ENCODE data around the gene CENPL. TPM values are rescaled to one million over a fixed set of nuclear protein-coding genes. Genes with fewer than 3 reads are reported as not detected.
A peak's percentile ranks its signal among the peaks of the same experiment; 100 is the strongest.

Gene CENPL
- total and polyA plus RNA-seq, 10 of the 15 experiments (the other 5 are each of a cell fraction or from before 2014, with no cell fraction given): 14.9 to 32.1 (median 24.5) TPM

DNA sequence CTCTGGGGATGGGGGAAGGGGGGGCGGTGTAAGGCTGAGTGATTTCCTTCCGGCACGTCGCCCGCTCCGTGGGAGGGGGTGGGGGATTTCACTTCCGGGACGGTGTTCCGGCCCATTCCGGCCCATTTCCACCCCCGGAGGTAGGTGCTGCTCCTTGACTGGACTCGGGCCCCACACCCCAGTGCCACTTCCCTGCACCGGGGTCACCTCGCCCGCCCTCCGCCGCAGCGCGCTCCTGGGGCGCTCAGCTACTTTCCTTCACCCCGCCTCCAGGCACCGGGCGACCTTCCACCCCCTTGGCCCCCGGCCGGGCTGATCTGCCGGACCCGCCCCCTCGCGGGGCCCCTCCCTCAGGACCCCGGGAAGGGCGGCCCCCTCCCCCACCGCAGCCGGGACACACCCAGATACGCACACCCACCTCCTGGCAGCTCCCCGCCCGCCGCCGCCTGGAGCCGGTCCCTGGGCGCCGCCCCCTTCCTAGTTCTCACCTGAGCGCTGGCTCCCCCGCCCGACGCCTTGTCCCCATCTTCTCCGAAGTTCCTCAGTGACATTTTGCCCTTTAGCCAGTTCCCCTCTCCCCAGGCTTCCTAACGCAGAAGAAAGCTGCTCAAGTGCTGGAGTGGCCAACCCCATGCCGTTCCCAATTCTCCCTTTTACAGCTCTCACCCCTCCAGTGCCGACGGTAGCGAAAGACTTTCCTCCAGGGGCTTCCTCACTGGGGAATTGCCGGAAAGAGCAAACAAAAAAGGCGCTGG lies 43.8 kb upstream of the CENPL start, which contains the start of gene ZBTB37 (continued):
- TF ChIP-seq, protein P1, sequence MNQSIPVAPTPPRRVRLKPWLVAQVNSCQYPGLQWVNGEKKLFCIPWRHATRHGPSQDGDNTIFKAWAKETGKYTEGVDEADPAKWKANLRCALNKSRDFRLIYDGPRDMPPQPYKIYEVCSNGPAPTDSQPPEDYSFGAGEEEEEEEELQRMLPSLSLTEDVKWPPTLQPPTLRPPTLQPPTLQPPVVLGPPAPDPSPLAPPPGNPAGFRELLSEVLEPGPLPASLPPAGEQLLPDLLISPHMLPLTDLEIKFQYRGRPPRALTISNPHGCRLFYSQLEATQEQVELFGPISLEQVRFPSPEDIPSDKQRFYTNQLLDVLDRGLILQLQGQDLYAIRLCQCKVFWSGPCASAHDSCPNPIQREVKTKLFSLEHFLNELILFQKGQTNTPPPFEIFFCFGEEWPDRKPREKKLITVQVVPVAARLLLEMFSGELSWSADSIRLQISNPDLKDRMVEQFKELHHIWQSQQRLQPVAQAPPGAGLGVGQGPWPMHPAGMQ (IDR thresholded peaks at IDR 0.05; ENCODE audit: borderline replicate concordance): no peak
- TF ChIP-seq RBBP5 (conservative IDR thresholded peaks at IDR 0.05) (no peak), FOXM1 (IDR thresholded peaks at IDR 0.05; ENCODE audit: low read depth, low read length) (no peak), BACH1 (IDR thresholded peaks at IDR 0.05; ENCODE audit: borderline replicate concordance) (no peak), IKZF1 (conservative IDR thresholded peaks at IDR 0.05) (peak; percentile 96), NFIC (IDR thresholded peaks at IDR 0.05; ENCODE audit: low read depth, low read length) (no peak), SUPT20H (IDR thresholded peaks at IDR 0.05; ENCODE audit: borderline replicate concordance, control insufficient read depth, low read depth, low read length) (no peak), TAF1 (IDR thresholded peaks at IDR 0.05; ENCODE audit: borderline replicate concordance, low read depth, low read length) (no peak), SMARCA5 (IDR thresholded peaks at IDR 0.05) (no peak; the same call in 1 of the 2 replicates), SPI1 (IDR thresholded peaks at IDR 0.05; ENCODE audit: borderline replicate concordance, insufficient read depth, low read depth, low read length) (peak; percentile 32; the same call in 1 of the 2 replicates), FOXK2 (IDR thresholded peaks at IDR 0.05) (no peak), PAX8 (IDR thresholded peaks at IDR 0.05) (no peak), ZZZ3 (IDR thresholded peaks at IDR 0.05; ENCODE audit: control insufficient read depth, insufficient read length, low read depth) (no peak), ZSCAN29 (IDR thresholded peaks at IDR 0.05) (no peak)
- TF ChIP-seq, protein P2, sequence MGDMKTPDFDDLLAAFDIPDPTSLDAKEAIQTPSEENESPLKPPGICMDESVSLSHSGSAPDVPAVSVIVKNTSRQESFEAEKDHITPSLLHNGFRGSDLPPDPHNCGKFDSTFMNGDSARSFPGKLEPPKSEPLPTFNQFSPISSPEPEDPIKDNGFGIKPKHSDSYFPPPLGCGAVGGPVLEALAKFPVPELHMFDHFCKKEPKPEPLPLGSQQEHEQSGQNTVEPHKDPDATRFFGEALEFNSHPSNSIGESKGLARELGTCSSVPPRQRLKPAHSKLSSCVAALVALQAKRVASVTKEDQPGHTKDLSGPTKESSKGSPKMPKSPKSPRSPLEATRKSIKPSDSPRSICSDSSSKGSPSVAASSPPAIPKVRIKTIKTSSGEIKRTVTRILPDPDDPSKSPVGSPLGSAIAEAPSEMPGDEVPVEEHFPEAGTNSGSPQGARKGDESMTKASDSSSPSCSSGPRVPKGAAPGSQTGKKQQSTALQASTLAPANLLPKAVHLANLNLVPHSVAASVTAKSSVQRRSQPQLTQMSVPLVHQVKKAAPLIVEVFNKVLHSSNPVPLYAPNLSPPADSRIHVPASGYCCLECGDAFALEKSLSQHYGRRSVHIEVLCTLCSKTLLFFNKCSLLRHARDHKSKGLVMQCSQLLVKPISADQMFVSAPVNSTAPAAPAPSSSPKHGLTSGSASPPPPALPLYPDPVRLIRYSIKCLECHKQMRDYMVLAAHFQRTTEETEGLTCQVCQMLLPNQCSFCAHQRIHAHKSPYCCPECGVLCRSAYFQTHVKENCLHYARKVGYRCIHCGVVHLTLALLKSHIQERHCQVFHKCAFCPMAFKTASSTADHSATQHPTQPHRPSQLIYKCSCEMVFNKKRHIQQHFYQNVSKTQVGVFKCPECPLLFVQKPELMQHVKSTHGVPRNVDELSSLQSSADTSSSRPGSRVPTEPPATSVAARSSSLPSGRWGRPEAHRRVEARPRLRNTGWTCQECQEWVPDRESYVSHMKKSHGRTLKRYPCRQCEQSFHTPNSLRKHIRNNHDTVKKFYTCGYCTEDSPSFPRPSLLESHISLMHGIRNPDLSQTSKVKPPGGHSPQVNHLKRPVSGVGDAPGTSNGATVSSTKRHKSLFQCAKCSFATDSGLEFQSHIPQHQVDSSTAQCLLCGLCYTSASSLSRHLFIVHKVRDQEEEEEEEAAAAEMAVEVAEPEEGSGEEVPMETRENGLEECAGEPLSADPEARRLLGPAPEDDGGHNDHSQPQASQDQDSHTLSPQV (IDR thresholded peaks at IDR 0.05): no peak
- TF ChIP-seq, protein P3, sequence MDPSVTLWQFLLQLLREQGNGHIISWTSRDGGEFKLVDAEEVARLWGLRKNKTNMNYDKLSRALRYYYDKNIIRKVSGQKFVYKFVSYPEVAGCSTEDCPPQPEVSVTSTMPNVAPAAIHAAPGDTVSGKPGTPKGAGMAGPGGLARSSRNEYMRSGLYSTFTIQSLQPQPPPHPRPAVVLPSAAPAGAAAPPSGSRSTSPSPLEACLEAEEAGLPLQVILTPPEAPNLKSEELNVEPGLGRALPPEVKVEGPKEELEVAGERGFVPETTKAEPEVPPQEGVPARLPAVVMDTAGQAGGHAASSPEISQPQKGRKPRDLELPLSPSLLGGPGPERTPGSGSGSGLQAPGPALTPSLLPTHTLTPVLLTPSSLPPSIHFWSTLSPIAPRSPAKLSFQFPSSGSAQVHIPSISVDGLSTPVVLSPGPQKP (IDR thresholded peaks at IDR 0.05; ENCODE audit: low read depth, low read length): peak; percentile 80
- TF ChIP-seq, protein P4, sequence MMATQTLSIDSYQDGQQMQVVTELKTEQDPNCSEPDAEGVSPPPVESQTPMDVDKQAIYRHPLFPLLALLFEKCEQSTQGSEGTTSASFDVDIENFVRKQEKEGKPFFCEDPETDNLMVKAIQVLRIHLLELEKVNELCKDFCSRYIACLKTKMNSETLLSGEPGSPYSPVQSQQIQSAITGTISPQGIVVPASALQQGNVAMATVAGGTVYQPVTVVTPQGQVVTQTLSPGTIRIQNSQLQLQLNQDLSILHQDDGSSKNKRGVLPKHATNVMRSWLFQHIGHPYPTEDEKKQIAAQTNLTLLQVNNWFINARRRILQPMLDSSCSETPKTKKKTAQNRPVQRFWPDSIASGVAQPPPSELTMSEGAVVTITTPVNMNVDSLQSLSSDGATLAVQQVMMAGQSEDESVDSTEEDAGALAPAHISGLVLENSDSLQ (IDR thresholded peaks at IDR 0.05): no peak

Measured in GM12878 (cell line).